Effector CD8-positive, alpha-beta T cell (primary cell): Measurements from ENCODE around the gene SPAG16.

Experiments
- DNase-seq: peaks from one replicate; lab custom pipeline; 2025; lab: John Stamatoyannopoulos, UW

SPAG16 gene

GRCh38 chr2:214156971-214157370, 872.7 kb downstream of the SPAG16 start:
- no peak for DNase-seq

DNA sequence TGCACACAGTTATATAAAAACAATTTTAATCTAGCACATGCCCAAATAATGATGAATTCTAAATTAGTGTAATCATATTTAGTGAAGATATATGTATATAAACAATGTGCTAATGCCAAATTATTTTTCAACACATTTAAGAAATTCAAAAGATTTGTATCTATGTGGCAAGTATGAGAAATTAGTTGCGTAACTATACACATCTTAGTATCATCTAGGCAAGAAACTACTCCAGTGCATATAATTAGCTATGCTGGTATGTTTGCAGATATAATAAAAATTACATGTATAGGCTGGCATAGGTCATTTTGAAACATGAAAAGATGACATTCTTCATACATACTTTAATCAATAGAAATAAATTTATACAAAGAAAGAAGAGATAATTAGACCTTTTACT, 874.6 kb downstream of the SPAG16 start:
- no peak for DNase-seq

DNA sequence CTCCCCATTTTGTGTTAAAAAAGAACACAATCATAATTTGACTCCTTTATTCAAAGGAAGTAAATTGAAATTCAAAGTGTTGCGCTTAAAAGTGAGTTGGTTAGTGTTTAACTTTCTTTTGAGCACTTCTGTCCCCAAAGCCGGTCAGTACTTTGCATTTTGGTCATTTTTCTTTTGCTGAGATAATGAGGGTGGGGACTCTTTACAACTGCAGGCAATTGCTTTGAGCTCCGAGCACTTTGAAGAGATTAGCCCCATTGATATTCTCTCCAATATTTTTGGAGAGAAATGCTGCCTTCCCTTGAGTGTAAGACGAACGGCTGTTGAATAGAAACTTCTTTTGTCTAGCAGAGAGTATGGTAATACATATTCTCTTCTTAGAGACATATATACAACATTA, 885.0 kb downstream of the SPAG16 start:
- no peak for DNase-seq

GRCh38 chr2:214169736-214170135, 885.5 kb downstream of the SPAG16 start:
- DNase-seq = no peak

GRCh38 chr2:214174563-214174962, 890.3 kb downstream of the SPAG16 start:
- DNase-seq = no peak

- DNase-seq = no peak
These were observed 895.8 kb downstream of the SPAG16 start for GRCh38 chr2:214180071-214180470.

DNA sequence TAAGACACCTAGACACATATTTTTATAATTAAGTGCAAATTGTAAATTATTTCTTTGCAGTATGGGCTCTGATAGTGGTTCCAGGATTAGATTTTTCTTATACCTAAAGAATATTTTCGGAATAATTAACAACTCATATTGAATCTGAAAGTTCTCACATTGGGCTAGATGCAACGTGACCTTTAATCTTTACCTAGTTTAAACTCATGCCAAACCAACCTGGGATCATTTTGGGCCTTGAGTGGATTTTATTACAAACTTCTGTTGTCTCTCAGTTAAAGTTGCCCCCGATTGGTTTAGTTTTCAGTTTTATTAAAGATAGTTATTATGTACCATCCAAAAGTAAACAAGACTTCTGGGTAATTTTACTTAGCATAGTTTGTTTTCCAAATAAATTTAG, 896.4 kb downstream of the SPAG16 start:
- no peak for DNase-seq

GRCh38 chr2:214184461-214184860, 900.2 kb downstream of the SPAG16 start:
- DNase-seq = no peak

GRCh38 chr2:214185546-214185945, 901.3 kb downstream of the SPAG16 start:
- DNase-seq = no peak

DNA sequence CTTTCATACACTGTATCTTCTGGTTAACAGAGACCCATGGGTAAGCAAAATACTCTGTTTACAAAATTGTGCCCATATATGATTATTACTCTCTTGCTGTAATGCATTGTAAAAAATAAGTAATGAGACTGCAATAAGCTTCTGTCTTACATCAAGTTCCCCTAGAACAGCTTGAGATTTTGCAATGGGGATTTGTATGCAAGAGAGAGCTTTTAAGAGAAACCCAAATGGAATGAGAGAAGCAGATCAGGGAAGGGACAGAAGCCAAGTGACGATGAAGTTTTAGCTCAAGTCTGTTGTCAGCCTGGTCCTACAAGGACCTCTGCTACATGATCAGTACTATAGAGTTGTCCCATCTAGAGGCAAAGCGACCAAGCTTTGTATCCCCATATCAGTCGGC, 908.4 kb downstream of the SPAG16 start:
- no peak for DNase-seq

GRCh38 chr2:214193943-214194342, 909.7 kb downstream of the SPAG16 start:
- no peak for DNase-seq

- DNase-seq = no peak
These were observed 912.0 kb downstream of the SPAG16 start for GRCh38 chr2:214196260-214196659.

GRCh38 chr2:214201892-214202291, 917.6 kb downstream of the SPAG16 start:
- no peak for DNase-seq

GRCh38 chr2:214203214-214203613, 919.0 kb downstream of the SPAG16 start:
- no peak for DNase-seq

DNA sequence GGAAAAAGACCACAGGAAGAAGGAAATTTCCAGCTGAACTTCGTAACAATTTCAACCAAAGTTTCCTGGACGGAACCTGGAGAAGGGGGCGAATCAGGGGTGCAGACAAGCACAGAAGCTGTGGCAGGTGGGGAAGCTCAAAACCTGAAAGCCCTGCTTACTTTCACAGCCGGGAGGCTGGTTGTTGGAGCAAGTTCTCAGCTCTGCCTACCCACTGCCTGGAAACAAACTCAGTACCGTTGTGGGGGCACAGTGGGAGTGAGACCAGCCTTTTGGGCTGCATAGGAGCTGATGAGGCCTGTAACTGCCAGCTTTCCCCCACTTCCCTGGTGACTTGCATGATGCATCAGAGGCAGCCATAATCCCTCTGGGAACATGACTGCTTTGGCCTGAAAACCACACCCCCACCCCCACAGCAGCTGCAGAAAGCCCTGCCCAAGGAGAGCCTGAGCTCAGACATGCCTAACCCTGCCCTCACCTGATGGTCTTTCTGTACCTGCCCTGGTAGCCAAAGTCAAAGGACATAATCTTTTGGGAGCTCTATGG, 919.6 kb downstream of the SPAG16 start:
- DNase-seq = no peak

- no peak for DNase-seq
These were observed 930.8 kb downstream of the SPAG16 start for GRCh38 chr2:214215107-214215506.

DNA sequence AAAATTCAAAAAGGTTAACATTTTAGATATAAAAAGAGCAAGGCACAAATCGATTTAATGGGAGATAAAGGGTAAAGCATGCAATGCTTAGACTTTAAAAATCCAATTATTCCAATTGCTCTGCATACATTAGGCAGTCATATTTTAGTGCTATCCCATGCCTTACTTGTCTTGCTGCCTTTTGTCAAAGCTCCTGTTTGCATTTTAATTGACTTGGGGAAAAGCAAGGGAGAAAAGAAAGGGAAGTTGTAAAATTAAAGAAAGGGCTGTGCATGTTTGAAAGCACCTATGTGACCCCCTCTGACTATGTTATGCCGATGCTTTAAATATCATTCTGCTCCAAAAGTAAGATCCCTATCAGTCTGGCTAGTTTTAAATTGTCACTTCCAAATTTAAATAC, 932.9 kb downstream of the SPAG16 start:
- DNase-seq = no peak

DNA sequence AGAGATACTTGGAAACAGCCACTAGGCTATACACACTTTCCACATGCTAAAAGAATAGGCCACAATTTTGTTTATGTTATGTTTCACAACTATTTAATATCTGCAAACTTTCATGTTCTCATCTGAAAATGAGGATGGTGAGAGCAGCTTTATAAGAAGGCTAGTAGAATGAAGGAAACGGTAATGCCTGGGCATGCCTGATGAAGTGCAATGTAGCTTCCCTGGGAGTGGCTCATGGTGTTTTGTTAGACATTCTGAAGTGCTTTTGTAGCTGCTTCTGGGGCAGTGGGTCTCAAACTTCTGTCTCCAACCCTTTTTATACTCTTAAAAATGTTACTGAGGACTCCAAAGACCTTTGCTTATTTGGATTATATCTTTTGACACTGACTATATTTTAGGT, 933.3 kb downstream of the SPAG16 start:
- DNase-seq = no peak

- no peak for DNase-seq
These were observed 936.0 kb downstream of the SPAG16 start for GRCh38 chr2:214220251-214220650.

DNA sequence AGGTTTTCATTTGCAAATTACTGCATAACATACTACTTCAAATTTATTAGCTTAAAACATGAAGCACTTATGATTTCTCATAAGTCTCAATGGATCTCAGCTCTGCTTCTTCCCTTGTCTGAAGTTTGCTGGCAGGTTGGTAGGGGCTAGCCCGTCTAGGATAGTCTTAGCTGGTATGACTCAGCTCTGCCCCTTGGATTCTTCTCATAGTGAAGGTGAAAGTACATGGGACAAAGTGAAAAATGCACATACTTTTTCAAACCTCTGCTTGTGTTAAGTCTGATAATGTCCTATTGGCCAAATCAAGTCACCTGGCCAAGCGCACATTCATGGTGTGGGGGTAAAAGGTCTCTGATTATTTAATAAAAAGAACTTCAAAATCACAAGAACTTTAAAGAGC, 941.8 kb downstream of the SPAG16 start:
- no peak for DNase-seq

DNA sequence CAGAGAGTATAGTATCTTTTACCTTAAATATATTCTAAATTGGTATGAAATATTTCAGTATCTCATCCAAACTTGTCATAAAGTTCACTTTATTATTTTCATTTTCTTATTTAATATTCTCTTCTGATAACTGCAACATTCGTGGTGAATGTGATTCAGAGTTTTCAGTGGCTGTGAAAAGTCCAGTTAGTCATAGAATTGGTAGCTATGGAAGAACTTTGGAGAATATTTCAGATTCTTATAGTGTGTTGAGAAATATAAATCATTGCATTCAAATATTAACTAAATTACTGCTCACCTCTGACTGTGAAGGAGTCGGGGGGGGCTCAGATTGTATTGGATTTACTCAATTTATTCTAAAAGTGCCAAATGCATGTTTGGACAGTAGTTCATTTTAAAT, 948.0 kb downstream of the SPAG16 start:
- no peak for DNase-seq

DNA sequence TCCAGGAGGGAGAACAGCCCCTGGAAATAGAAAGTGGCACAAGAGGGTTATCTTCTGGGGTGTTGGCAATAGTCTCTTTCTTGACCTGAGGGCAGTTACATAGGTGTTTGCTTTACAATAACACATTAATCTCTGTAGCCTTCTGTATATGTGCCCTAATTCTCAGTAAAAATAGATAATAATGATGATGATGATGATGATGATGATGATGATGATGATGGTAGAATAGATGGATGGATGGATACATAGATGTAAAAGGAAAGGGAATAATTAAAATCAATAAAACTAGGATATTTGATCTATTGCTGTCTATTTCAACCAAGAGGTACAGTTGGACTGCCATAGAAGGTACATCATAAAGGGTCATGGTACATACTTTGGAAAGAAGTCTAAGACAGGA, 948.9 kb downstream of the SPAG16 start:
- no peak for DNase-seq

GRCh38 chr2:214242797-214243196, 958.5 kb downstream of the SPAG16 start:
- no peak for DNase-seq

GRCh38 chr2:214244847-214245246, 960.6 kb downstream of the SPAG16 start:
- DNase-seq = no peak

- no peak for DNase-seq
These were observed 962.2 kb downstream of the SPAG16 start for GRCh38 chr2:214246417-214246816.
